NCI-H526 (cell line): ENCODE measurements around the gene NBEA.

Source experiments
- DNase-seq, 2 experiments: peaks; one replicate each; lab custom pipeline; 2025; lab: John Stamatoyannopoulos, UW

Gene NBEA

DNA sequence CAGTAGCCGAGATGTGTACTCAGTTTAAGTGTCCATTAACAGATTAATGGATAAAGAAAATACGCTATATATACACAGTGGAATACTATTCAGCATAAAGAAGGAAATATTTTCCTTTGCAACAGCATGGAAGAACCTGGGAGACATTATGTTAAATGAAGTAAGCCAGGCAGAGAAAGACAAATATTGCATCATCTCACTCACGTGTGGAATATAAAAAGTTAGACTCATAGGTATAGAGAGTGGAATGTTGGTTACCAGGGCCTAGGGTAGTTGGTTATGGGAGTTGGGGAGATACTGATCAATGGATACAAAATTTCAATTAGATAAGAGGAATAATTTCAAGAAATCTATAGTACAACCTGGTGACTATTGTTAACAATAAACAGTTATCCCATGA, 324.3 kb downstream of the NBEA start:
- DNase-seq = no peak

DNA sequence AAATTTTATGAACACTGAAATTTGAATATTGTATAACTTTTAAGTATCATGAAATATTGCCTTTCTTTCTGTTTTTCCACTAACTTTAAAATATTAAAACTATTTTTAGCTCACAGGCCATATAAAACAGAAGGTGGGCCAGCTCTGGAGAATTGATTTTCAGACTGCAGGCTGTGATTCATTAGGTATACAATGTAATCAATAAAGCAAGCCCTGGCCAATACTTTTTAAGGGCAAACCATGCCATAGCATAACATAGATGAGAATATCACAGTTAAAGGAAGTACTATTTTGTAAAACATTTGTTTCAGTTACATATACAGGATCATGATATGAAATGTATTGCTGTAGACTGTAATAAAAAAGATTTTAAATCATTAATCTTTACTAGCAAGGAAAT, 336.8 kb downstream of the NBEA start:
- no peak for DNase-seq

DNA sequence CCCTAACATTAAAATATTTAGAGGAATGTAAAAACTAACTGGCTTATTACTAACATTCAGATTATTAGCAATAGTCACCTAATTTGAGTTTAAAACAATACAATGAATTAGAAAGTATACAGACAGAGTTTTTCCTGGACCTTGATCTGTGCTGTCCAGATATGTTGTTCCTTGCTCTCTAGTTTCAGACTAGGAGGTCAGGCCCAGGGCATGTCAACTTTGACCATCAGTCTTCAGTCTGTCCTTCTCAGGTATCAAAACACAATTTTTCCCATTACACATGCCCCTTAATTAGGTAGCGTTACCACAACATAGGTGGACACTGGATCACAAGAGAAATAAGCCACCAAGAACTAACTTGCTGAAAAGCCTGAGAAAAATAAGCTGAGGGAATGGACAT, 337.4 kb downstream of the NBEA start:
- no peak for DNase-seq

DNA sequence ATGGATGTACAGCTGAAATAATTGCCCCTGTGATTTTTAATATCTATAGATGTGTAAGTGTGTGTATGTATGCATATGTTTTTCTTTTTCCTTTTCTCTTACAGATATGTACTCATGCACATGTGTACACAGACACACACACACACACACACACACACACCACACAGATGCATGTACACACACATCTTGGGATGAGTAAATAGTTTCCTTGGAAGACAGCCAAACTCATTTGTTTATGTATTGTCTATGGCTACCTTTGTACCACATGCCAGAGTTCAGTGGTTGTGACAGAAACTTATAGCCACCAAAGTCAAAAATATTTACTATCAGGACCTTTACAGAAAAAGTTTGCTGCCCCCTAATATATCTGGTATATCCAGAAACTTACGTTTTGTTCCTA, 341.8 kb downstream of the NBEA start:
- peak; percentile 72 to 78 for DNase-seq

DNA sequence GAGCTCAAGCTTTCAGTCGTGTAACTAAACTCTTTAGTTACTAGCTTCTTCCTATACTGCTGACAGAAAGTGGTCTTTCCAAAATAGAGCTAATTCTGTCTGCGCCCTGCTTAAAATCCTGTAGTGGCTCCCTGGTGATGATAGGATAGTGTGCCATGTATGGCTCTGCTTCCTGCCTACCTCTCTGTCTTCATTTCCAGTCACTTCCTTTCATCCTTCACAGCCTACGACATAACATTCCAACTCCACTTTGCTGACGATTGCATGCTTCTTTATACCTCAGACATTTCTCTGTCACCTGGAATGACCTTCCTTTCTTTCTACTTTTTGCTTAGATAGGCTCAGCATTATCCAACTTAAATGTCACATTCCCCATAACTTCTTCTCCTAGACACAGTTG, 343.6 kb downstream of the NBEA start:
- DNase-seq = no peak

DNA sequence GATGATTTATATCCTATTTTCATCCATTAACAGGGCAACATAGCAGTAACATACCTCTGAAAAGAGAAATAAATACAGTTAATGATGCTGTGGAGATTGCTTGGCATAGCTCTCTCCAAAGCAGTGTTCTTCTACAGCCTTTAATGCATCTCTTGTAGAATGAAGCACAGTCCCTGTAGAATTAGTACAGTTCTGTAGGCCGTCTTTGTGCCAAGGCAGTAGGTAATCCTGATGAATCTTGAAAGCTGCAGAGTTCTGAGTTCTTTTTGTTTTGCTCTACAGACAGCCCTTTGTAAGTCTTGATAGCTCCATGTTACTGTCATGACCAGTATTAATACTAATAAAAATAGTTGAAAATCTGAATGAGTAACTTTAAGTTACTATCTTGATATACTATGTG, 350.3 kb downstream of the NBEA start:
- no peak for DNase-seq

DNA sequence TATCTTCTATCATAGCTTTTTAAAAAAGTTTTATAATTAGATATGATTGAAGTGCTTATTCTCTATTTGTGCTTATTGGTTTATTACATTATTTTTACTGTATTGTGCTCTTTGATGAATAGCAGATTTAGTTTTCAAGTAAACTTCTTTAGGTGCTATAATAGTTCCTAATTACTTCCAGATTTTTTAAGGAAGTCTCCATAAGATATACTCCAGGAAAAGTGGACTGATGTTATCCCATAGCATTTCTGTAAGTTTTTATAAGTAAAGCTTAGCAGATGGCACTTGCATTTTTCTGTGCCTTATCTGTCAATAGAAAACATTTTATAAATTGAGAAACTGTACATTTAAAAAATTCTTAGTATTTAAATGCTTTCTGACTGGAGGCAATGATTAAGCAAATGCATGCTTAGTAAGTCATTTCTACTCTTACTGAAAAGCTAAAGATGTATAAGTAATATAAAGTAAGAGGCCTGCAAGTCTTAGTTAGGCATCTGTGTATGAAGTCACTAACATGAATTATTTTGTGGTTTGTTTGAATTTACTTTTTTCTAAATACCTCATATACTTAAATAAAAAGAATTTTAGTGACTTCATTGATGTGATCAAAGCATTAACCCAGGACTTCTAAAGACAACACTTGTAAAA, 351.6 kb downstream of the NBEA start:
- DNase-seq = no peak

DNA sequence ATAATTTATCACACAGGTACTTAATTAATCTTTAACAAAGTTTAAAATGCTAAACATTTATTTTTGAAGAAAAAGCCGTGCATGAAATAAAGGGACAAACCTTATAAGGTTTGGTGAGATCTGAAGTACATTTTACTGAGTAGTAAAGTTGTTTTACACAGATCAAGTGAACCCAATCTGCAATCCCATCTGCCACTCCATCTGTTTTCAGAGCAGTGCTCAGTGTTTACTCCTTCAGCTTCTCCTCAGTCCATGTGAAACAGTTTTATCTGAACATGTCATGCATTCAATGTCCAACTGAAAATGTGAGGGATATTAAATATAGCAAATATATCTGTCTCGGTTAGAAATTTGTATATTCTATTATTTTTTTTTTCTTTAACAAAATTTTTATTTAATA, 367.6 kb downstream of the NBEA start:
- no peak for DNase-seq

DNA sequence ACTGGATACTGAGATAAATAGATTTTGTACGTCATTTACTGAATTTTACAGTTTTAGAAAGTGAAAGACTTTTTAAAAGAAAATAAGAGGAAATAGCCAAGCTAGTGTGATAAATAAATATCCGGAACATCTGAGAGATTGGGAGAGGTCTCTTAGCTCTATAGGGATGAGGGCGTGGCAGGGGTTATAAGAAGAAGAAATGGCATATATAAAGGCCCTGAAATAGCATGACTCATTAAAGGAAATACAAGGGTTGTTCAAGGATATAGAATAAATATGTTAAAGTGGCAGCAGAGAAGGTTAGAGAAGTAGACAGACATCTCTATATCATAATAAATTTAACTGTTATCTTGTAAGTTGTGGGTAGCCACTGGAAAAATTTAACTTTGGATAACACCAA, 390.1 kb downstream of the NBEA start:
- no peak for DNase-seq

DNA sequence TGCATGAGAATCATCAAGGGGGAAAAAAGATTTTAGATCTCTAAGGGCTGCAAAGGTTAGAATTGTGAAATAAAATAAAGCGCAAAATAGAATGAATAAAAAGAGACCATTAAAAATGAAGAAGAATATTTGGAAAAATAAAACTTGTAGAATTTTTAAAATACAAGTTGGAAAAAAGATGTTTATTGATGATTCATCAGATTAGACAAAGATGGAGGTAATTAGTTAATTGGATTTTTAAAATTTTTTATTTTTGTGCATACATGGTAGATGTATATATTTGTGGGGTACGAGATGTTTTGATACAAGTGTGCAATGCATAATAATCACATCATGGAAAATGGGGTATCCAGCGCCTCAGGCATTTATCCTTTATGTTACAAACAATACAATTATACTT, 391.1 kb downstream of the NBEA start:
- no peak for DNase-seq

DNA sequence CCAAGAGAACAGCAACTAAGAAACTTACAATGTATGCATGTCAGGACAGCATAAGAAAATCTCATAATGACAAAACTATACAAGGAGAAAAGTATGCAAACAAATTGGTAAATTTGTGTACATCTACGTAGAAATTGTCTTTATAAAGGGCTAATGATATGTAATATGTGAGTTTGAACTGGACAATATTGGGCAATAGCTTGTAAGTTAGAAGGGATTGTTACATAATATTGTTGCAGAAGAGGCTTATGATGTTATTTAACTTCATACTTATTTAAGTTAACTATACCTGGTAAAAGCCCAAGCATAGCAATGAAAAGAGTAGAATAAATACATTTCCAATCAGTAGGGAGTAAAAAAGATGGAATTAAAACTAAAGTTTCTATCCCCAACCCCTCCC, 400.4 kb downstream of the NBEA start:
- no peak for DNase-seq

DNA sequence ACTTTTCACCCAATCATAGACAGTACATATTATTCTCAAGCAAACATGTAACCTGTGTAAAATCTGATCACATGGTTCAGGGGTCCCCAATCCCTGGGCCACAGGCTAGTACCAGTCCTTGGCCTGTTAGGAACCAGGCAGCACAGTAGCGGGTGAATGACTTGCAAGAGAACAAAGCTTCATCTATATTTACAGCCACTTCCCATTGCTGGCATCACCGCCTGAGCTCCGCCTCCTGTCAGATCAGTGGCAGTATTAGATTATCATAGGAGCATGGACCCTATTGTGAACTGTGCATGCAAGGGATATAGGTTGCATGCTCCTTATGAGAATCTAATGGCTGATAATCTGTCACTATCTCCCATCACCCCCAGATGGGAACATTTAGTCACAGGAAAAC, 401.3 kb downstream of the NBEA start:
- DNase-seq = no peak

DNA sequence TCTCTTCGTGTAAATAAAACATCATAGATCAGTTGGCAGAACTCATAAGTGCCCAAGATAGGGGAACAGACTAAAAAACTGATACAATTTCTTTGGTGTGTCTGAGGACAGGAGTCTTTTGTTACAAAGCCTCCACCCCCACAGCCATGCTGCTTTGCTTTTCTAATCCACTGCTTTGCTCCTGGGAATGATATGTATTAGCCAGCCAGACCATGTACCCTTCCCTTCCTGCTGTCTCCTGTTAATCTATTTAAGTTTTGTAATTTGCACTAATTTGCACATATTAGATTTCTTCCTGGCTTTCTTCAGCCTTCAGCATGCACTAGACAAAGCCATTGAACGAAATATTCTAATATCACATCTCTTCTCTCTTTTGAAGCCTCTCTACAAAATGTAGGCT, 403.9 kb downstream of the NBEA start:
- no peak for DNase-seq

DNA sequence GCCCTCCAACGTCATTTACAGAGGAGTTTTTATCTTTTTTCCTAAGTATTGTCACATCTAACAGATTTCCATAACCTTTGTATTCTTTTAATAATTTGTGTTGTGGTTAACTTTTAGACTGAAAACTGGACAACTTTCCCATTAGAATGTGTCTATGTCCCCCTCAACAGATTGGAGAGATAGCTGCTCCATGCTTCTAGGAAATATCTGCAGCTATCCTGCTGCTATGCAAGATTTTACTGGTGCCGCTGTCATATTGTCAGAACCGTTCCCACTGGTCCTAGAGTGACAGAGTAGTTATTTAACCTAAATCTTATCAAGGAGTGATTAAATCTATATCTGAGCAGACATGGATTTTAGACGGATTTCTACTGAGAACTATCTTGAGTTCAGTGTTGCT, 404.4 kb downstream of the NBEA start:
- no peak for DNase-seq

DNA sequence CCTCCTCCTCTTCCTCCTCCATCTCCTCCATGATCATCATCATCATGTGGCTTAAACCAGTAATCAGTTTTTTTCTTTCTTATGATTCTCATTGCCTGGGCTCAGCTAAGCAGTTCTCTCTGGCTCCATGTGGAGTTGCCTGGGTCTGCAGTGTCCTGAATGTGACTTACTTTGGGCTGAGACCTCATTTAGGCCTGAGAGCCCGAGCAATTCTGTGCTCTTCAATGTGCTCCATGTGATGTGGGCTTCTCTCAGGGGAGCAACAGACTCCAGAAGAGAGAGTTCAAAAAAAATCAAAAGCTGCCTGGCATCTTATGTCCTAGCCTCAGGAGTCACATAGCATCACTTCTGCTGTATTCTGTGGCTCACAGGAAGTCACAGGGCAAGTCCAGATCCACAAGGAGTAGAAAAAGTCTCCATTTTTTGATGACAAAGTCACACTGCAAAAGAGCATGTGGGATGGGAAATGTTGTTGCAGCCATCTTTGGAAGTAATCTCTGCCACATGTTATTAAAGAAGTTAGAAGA, 405.7 kb downstream of the NBEA start:
- DNase-seq = no peak

DNA sequence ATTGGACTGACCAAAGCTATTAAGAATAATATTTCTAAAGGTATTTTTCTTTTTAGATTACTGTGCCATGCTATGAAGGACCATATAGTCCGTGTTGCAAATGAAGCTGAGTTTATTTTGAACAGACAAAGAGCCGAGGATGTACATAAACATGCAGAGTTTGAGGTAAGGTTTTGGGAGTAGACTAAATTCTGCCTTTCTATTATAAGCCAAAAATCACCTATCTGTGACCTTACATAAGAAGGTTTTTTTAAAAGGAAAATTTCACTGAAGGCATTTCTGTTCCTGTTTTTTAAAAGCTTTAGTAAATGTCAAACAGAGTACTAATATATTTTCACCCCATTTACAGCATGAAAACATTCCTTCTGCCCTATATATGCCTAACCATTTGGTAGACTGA, 407.0 kb downstream of the NBEA start:
- no peak for DNase-seq

DNA sequence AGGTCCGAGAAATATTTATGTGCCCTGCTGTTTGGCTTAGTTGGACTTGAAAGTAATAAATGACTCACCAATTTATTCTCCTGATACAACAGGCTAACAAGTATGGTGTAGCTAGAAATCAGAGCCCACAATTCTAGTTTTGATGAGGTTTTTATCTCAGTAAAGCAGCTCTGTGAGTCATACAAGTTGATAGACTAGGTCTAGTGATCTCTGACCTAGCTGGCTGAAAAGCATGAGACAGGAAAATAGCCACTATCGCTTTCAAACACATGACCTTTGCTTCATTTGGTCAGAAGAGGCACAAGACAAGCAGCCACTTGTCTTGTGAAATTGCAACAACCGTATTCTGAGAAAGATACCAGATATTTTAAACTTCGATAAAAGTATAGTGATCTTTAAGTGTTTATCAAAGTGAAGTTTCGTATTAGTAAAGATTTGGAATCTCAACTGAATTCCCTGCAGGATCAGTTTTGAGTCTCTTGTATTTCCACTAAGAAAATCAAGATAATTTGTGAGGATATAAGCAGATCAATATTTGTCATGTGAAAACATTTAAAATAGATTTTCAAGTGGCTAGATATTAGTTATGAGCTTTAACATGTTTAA, 407.7 kb downstream of the NBEA start:
- no peak for DNase-seq

DNA sequence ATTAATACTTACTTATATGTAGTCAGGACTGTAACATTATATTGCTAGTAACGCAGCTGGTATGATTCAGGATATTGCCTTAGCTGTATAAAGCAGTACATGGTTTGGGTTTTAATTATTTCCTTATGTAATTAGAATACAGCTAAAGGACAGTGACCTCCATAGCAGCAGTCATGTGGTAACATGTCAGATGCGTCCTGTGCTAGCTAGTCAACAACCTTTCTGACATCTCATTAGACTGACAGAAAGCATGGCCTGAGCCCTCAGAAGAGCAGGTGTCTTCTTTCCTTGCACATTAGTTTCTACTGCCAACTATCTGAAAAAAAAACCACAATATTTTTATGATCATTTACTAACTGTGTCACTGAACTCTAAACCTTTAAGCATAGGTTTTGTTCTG, 412.2 kb downstream of the NBEA start:
- DNase-seq = no peak

DNA sequence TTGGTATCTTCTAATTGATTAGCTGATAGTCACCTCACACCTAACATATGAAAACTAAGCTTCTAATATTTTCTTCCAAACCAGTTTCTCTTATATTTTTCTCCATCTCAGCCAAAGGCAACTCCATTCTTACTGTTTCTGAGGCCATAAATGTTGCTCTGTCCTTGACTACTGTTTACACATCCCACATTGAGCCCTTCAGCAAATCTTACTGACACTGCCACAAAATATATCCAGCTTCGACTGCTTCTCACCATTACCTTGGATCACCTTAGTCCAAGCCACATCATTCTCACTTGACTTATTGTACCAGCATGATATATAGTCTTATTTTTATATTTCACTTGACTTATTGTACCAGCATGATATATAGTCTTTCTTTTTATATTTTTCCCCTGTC, 412.8 kb downstream of the NBEA start:
- DNase-seq = no peak

DNA sequence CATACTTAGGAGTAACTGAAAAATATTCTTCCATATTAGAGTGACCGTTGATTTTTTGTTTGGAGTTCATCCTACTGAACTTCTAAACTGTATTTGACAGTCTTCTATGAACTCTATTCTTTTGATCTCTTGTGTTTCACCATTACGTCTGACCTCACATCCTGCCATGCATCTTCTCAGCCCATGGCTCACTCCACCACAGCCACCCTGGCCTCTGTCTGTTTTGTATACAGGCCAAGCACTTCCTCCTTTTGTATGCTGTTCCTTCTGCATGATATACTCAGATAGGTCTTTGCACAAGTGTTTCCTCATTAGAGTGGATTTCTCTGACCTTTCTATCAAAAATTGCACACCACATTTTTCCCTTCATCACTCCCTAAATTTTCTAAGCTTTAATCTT, 414.5 kb downstream of the NBEA start:
- DNase-seq = no peak

DNA sequence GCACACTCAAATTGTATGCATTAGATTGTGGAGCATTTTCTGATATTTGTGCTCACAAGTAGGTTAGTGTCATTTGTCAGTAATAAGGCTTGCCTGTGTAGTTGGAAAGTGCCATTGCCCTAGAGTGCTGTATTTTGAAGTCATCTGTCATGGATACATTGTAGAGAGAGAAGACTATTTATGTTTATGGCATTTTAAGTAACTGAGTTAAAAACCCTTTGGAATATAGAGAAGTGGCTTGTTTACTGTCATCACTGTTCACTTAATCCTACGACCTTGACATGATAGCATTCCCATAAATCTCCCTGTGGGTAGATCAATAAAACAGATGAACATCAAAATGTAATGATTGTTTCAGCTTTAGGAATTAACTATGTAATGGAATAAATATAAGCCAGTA, 423.8 kb downstream of the NBEA start:
- no peak for DNase-seq

DNA sequence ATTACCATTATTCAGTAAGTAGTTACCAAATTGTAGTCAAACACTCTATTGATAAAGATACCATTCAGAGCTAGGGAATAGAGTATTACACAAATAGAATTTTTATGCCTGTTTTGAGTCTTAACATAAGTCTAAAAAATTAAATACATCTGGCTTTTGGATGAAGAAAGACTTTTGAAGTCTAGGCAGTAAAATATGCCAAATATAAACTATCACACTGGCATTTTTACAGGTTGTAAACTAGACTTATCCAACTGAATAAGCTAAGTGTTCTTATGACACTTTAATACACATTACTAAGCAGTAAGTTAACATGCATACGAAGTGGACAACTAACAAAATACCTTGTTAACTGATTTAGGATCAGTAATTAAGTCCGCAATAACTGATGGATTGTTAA, 425.5 kb downstream of the NBEA start:
- DNase-seq = no peak

DNA sequence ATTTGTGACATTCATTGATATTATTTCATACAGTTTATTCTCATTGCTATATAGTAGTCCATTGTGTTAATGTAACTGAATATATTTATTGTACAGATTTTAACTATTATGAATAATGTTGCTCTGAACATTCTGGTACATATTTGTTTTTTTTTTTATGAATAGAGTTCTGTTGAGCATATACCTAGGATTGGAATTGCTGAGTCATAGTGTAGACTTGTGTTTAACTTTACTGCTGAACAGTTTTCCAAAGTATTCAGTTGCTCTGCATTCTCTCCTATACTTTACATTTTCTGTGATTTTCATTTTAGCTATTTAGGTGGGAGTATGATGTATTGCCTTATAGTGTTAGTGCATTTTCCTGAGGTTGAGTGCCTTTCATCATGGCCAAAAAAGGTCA, 436.9 kb downstream of the NBEA start:
- no peak for DNase-seq

DNA sequence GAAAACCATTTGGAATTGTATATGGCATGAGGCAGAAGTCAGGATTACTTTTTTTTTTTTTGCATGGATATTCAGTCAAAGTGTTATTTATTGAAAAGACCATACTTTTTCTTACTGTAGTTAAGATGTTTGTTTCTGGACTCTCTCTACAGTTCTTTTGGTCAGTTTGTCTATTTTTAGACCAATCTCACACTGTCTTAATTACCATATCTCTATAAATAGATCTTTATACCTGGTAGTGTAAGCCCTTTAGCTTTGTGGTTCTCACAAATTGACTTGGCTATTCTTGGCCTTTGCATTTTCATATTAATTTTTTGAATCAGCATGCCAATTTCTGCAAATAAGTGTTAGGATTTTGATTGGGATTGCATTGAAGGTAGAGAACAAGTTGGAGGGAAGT, 437.6 kb downstream of the NBEA start:
- no peak for DNase-seq
